Measurements from ENCODE around the gene SGCG.
"Not testable (repeated sequence)": the region's sequence is repeated elsewhere in the genome, so short reads cannot be mapped to it uniquely, and the experiment has no call there.

SGCG gene

DNA sequence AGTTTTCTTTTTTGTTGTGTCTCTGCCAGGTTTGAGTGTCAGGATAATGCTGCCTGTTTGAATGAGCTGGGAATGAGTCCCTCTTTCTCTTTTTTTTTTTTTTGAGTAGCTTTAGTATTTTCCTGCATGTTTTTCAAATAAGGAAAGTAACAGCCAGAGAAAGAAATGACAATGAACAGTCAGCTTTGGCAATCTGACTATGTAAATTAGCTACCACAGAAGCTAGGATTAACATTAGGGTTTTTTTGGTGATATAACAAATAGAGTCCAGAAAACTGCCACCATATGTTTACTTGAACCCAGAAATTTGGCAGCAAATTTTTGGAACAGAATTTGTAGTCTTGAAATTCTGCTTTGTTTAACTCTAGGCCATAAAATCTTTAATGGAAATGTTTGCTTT is 50.5 kb downstream of the SGCG start:
- no peak overlapping the region for H3K4me3 ChIP-seq (ENCODE audit: low read depth, low read length)
- no peak for DNase-seq (ENCODE audit: low read depth)
- TF ChIP-seq, protein P1, sequence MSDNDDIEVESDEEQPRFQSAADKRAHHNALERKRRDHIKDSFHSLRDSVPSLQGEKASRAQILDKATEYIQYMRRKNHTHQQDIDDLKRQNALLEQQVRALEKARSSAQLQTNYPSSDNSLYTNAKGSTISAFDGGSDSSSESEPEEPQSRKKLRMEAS (IDR thresholded peaks at IDR 0.05; ENCODE audit: low read depth, low read length), result no peak
- TF ChIP-seq, protein P2, sequence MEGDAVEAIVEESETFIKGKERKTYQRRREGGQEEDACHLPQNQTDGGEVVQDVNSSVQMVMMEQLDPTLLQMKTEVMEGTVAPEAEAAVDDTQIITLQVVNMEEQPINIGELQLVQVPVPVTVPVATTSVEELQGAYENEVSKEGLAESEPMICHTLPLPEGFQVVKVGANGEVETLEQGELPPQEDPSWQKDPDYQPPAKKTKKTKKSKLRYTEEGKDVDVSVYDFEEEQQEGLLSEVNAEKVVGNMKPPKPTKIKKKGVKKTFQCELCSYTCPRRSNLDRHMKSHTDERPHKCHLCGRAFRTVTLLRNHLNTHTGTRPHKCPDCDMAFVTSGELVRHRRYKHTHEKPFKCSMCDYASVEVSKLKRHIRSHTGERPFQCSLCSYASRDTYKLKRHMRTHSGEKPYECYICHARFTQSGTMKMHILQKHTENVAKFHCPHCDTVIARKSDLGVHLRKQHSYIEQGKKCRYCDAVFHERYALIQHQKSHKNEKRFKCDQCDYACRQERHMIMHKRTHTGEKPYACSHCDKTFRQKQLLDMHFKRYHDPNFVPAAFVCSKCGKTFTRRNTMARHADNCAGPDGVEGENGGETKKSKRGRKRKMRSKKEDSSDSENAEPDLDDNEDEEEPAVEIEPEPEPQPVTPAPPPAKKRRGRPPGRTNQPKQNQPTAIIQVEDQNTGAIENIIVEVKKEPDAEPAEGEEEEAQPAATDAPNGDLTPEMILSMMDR (IDR thresholded peaks at IDR 0.05; ENCODE audit: low read depth, low read length), result no peak
- TF ChIP-seq MYC (IDR thresholded peaks at IDR 0.05; ENCODE audit: low read depth, low read length) (no peak), POLR2A (IDR thresholded peaks at IDR 0.05; ENCODE audit: extremely low read depth, insufficient read length) (no peak)

- TF ChIP-seq, protein P1 (IDR thresholded peaks at IDR 0.05; ENCODE audit: low read depth, low read length), result no peak
- TF ChIP-seq, protein P2 (IDR thresholded peaks at IDR 0.05; ENCODE audit: low read depth, low read length), result no peak
- no peak for TF ChIP-seq POLR2A (IDR thresholded peaks at IDR 0.05; ENCODE audit: extremely low read depth, insufficient read length)
- TF ChIP-seq MYC (IDR thresholded peaks at IDR 0.05; ENCODE audit: low read depth, low read length), result no peak
- H3K4me3 ChIP-seq (ENCODE audit: low read depth, low read length), result no peak overlapping the region
- DNase-seq (ENCODE audit: low read depth), result no peak
Observed at GRCh38 chr13:23235994-23236393, 55.2 kb downstream of the SGCG start.

DNA sequence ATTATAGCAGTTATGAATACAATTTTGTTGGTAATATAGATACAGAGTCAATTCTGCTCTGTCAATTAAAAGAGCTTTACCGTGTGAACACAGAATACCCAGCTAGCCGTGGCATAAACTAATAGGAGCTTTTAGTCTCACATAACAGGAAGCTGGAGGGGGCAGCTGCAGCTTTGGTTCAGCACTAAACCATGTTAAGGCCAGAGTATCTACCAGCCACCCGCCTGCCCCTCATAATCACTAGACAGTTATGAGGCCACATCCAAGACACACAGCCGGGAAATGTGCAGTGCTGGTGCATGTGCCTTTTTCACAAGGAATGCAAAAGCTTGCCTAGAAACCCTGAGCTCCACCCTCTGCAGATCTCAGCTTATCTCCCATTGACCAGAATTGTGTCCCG is 62.3 kb downstream of the SGCG start:
- TF ChIP-seq, protein P2 (IDR thresholded peaks at IDR 0.05; ENCODE audit: low read depth, low read length), result no peak
- TF ChIP-seq POLR2A (IDR thresholded peaks at IDR 0.05; ENCODE audit: extremely low read depth, insufficient read length), result no peak
- TF ChIP-seq MYC (IDR thresholded peaks at IDR 0.05; ENCODE audit: low read depth, low read length), result no peak
- TF ChIP-seq, protein P1 (IDR thresholded peaks at IDR 0.05; ENCODE audit: low read depth, low read length), result no peak
- DNase-seq (ENCODE audit: low read depth), result no peak
- no peak overlapping the region for H3K4me3 ChIP-seq (ENCODE audit: low read depth, low read length)

GRCh38 chr13:23248410-23248809 is 67.6 kb downstream of the SGCG start:
- H3K4me3 ChIP-seq (ENCODE audit: low read depth, low read length); DNase-seq (ENCODE audit: low read depth): not testable (repeated sequence)

GRCh38 chr13:23254506-23254905 is 73.7 kb downstream of the SGCG start:
- no peak for TF ChIP-seq POLR2A (IDR thresholded peaks at IDR 0.05; ENCODE audit: extremely low read depth, insufficient read length)
- TF ChIP-seq, protein P1 (IDR thresholded peaks at IDR 0.05; ENCODE audit: low read depth, low read length), result no peak
- TF ChIP-seq, protein P2 (IDR thresholded peaks at IDR 0.05; ENCODE audit: low read depth, low read length), result no peak
- no peak for TF ChIP-seq MYC (IDR thresholded peaks at IDR 0.05; ENCODE audit: low read depth, low read length)
- H3K4me3 ChIP-seq (ENCODE audit: low read depth, low read length), result no peak overlapping the region
- DNase-seq (ENCODE audit: low read depth), result no peak

DNA sequence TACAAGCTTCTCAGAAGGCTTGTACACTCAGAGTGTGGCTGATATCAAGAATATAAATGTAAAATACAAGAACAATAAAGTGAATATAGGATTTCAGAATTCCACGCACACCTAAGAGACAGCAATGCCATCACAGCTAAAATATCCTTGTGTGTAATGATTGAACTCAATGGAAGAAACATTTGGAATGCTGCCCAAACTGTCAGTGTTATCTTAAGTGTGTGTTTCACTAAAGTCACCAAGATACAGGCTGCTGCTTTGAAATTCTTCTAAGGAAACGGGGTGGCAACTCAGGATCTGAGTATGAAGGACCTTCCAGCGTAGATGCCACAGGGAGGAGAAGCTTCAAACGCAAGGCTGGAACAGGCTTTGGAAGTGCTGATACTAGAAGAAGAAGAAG is 86.8 kb downstream of the SGCG start:
- no peak for DNase-seq (ENCODE audit: low read depth)
- no peak overlapping the region for H3K4me3 ChIP-seq (ENCODE audit: low read depth, low read length)
- no peak for TF ChIP-seq MYC (IDR thresholded peaks at IDR 0.05; ENCODE audit: low read depth, low read length)
- no peak for TF ChIP-seq POLR2A (IDR thresholded peaks at IDR 0.05; ENCODE audit: extremely low read depth, insufficient read length)
- TF ChIP-seq, protein P2 (IDR thresholded peaks at IDR 0.05; ENCODE audit: low read depth, low read length), result no peak
- TF ChIP-seq, protein P1 (IDR thresholded peaks at IDR 0.05; ENCODE audit: low read depth, low read length), result no peak
